H1 (cell line): ENCODE results near the gene KIZ. TPM values are rescaled to one million over a fixed set of nuclear protein-coding genes. Genes with fewer than 3 reads are reported as not detected.

Experiments used
- BACH1 ChIP-seq: IDR thresholded peaks from 2 replicates; pipeline ENCODE4 v1.6.1; 2012; ENCODE audit warnings: low read length, improper control_type of control experiment
- BRCA1 ChIP-seq: IDR thresholded peaks from 2 replicates; pipeline ENCODE4 v1.6.1; 2012; ENCODE audit warnings: low read depth, low read length, improper control_type of control experiment
- CTCF ChIP-seq, 3 experiments: IDR thresholded peaks; 1 replicate in 2 of 3; 2 replicates in 1 of 3; pipeline versions ENCODE4 v1.5.1 to v1.6.1; 2011; ENCODE audit warnings: low read length in 3 of 3, mild to moderate bottlenecking in 3 of 3, inconsistent platforms in 2 of 3, low read depth in 1 of 3, moderate library complexity in 1 of 3; ENCODE audit not compliant: insufficient read depth in 1 of 3; ENCODE audit errors: control extremely low read depth in 1 of 3
- GTF2F1 ChIP-seq: IDR thresholded peaks from 2 replicates; pipeline ENCODE4 v1.6.1; 2012; ENCODE audit warnings: low read depth, low read length, improper control_type of control experiment, borderline replicate concordance
- polyA plus RNA-seq, 7 experiments: library from polyadenylated mRNA; depleted of rRNA in 3 of 7; stranded (reverse) in 5 of 7; unstranded in 2 of 7; fragments of >200 nt in 5 of 7; fragments of 200-250 nt in 2 of 7; gene quantifications; 1 replicate in 5 of 7; 2 replicates in 1 of 7; 4 replicates in 1 of 7; pipeline versions ENCODE4 v1.2.1 to v1.2.3, GENCODE V29; 2011 to 2013; ENCODE audit warnings: missing spikeins in 2 of 7, mixed read lengths in 2 of 7
- total RNA-seq: library from RNA; stranded (reverse); fragmentation: NEBNext Ultra II Directional; extraction: Animal tissue kit (Norgen Biotek cat#: 25700); gene quantifications from 2 replicates; pipeline ENCODE4 v1.2.1, GENCODE V29; 2021

KIZ gene
- total and polyA plus RNA-seq, 2 of the 8 experiments (the other 6 are each of a cell fraction or from before 2014, with no cell fraction given) = 13.0 to 51.7 TPM

- TF ChIP-seq CTCF (IDR thresholded peaks at IDR 0.05; ENCODE audit: control extremely low read depth in 1 of 3, insufficient read depth in 1 of 3, low read depth in 1 of 3, low read length in 3 of 3) (no peak), GTF2F1 (no peak), BRCA1 (no peak), BACH1 (no peak)
- TF ChIP-seq, all 59 proteins: peak for 0
Measured at GRCh38 chr20:21213691-21214090, 87.8 kb downstream of the KIZ start (continued).
